Measurements from ENCODE around the gene SIX3.
A peak's percentile ranks its signal among the peaks of the same experiment; 100 is the strongest.

SIX3 gene

DNA sequence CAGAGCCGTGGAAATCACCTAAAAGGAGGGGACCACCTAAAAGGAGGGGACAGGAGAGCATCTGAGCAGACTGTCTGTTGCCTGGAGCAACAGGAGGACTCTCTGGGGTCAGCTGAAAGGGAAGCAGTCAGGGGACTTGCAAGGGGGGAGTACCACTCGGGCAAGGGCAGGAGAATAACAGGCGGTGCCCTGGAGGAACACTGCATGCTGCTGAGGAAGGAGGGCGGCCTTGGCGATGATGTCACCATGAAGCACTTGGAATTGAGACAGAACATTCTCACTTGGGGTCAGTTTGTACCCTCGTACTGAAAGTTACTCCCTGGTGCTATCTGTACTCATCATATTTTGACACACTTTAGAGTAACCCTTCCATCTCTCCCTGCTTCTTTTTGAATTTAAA is 18.4 kb downstream of the SIX3 start:
- DNase-seq: no peak

- DNase-seq: no peak
These were observed 19.4 kb downstream of the SIX3 start for GRCh38 chr2:44960871-44961270.

- no peak for DNase-seq
These were observed 20.7 kb downstream of the SIX3 start for GRCh38 chr2:44962176-44962695.

- no peak for DNase-seq
These were observed 23.3 kb downstream of the SIX3 start for GRCh38 chr2:44964752-44965236.

- DNase-seq: no peak
These were observed 24.2 kb downstream of the SIX3 start for GRCh38 chr2:44965684-44966083.

- no peak for DNase-seq
These were observed 25.6 kb downstream of the SIX3 start for GRCh38 chr2:44967056-44967455.

DNA sequence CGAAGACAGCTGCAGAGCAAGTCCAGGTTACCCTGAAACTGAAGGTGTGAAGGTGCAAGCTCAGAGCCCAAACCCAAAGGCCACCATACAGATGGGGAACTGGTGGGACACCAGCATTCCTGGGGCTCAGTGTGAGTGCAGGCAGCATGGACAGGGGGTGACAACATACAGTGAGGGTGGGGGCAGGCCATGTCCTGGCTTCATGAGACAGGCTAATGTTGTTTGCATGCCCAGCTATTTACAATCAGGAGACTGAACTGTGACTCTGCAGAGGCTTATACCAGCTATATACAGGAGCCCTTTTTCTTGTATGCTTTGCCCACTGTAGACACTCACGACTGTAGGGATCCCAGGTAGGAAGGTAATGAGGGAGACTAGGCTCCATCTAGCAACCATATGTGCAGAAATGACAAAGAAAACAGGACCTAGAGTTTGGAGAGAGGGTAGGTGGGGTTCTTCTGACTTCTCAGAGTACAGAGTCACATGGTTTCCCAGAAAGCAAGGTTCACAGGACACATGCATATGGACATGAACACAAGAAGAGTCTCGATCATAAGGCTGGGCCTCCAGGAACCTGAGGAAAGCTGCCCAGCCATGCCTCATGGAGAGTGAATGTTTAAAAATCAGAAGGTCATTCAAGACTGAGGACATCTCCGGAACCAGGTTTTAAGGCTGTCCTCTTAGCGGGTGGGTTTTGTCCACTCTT is 26.4 kb downstream of the SIX3 start:
- DNase-seq: no peak

- no peak for DNase-seq
These were observed 28.4 kb downstream of the SIX3 start for GRCh38 chr2:44969936-44970335.

GRCh38 chr2:44970846-44971450 is 29.4 kb downstream of the SIX3 start:
- no peak for DNase-seq

DNA sequence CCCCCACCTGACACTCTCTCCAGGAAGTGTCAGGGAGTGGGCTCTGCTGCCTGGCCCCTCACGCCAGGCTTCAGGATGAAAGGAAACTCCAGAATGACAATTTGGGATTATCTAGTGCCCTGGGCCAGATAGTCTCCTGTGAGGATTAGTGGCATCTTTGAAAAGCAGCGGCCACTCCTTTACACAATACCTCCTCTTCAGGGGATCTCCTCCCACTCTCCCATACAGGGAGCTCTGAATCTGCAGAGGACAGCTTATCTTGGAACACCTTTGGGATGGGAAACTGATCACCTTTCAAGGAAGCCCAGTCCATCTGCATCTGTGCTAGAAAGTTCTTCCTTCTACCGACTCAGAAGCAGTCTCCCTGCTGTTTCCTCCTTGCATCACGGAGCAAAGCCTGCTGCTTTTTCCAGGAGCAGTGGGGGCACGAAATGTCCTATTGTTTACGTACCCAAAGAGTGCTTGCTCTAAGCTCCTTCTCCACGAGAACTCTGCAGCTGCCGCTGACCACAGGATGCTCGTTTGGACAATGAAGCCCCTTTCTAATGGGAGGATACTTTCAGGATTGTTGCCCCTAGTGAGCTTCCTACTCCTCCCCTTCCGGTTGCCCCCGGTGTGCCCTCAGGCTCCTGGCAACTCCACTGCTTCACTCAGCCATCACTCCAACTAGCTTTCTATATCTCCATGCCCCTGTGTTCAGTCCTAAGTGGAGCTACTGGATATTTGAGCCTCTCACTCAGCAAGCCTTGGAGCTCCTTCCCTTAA is 31.5 kb downstream of the SIX3 start:
- DNase-seq: peak; percentile 60

DNA sequence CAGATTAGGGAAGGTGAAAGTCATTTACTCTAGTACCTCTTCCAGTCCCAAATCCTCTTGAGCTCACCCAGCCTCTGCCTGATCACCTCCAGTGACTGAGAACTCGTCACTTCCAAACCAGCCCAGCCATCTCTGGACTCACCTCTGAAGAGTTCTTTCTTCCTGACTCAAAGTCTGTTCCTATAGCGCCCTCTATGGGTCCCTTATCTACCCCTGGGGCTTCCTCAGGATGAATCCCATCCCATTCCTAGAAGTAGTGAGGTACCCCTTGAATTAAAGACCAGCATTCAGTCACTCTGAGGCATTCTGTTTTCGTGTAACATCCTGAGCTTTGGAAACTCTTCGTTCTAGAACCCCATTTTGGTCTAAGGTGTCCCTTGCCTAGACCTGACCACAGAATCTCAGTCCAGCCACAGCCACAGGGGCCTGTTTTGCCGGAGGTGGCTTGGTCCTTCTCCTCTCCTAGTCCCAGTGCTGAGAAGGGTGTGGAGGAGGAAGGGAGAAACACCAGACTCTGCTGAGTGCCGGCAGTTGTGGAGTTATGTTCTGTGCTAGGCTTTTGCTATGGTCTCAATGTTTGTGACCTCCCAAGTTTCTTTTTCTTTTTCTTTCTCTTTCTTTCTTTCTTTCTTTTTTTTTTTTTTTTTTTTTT is 32.7 kb downstream of the SIX3 start:
- DNase-seq: no peak

GRCh38 chr2:44975571-44976450 is 34.3 kb downstream of the SIX3 start:
- DNase-seq: no peak

DNA sequence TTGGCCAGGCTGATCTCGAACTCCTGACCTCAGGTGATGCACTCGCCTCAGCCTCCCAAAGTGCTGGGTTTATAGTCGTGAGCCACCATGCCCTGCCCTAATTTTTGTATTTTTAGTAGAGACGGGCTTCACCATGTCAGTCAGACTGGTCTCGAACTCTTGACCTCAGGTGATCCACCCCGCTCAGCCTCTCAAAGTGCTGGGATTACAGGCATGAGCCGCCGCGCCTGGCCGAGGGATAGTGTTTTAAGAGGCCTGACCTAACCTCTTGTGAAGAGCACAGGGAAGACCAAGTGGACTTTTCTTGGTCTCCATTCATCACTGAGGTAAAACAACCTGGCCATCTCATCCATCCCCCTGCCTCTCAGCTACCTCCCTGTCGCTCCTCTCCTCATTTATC is 38.1 kb downstream of the SIX3 start:
- DNase-seq: no peak

- DNase-seq: no peak
These were observed 39.5 kb downstream of the SIX3 start for GRCh38 chr2:44980751-44981713.

DNA sequence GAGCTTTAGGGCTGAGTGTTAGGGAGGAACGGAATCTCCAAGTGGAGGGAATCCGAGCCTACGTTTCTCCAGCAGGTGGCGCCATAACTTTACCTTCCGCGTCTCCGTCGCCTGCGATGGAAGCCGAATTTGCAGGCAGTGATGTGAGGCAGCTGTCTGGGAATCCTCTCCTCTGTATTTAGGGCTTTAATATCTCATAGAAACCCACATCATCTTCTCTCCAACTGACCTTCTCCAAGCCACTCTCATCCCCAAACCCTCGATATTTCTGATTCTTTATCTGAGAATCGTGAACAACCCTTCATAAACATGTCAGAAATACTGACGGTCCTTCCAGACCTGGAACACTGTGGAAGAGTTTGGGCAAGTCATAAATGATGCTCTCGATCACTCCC is 40.2 kb downstream of the SIX3 start:
- DNase-seq: peak; percentile 17

- DNase-seq: no peak
These were observed 42.5 kb downstream of the SIX3 start for GRCh38 chr2:44983836-44984604.

DNA sequence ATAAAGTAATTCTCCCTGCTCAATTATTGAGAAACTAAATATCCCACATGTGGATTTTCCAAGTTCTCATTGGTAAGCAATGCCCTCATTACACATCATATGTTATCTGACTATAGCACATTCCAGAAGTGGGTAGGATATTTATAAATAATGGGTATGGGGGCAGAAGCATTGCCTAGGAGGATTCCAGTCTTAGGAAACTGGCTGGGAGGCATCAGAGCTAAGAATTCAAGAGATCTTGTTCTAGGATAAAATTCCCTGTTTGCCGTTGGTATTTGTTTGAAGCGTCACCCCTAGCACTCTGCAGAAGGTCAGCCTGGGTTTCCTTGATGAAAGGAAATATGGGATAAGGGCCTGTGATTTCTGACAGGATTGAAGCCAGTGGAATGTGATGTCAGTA is 47.7 kb downstream of the SIX3 start:
- DNase-seq: no peak

- DNase-seq: no peak
These were observed 52.9 kb downstream of the SIX3 start for GRCh38 chr2:44994377-44994776.
